Measurements from ENCODE around the gene EEFSEC. TPM values are rescaled to one million over a fixed set of nuclear protein-coding genes. Genes with fewer than 3 reads are reported as not detected.

Gene EEFSEC
- total and polyA plus RNA-seq, 2 of the 4 experiments (the other 2 are of a cell fraction) = 4.5 to 9.3 TPM

GRCh38 chr3:128455116-128455515 is 301.8 kb downstream of the EEFSEC start:
- POLR2A ChIA-PET (ENCODE audit: unreplicated experiment) = no interaction called here
- DNase-seq = no peak
- Histone ChIP-seq H2BK120ac (ENCODE audit: low read depth, low read length) (no peak overlapping the region), H4K91ac (ENCODE audit: insufficient read depth, low read depth, low read length) (no peak overlapping the region), H3K27me3 (ENCODE audit: control insufficient read depth, insufficient read depth, low read length) (peaks cover 80% of the 10 kb centered on the region), H3K9ac (ENCODE audit: low read depth, low read length) (no peak overlapping the region), H2AK5ac (ENCODE audit: low read depth, low read length) (no peak overlapping the region), H3K4me1 (ENCODE audit: control insufficient read depth, insufficient read depth, low read length) (no peaks in the 10 kb centered on the region), H3K56ac (ENCODE audit: extremely low read depth, insufficient read depth, low read length) (no peak overlapping the region), H2BK15ac (ENCODE audit: low read depth, low read length) (no peak overlapping the region), H3K4me2 (ENCODE audit: low read depth, low read length) (no peak overlapping the region), H3K27ac (ENCODE audit: insufficient read depth, low read length) (no peak overlapping the region), H2BK20ac (ENCODE audit: low read depth, low read length) (no peak overlapping the region), H3K9me3 (ENCODE audit: control insufficient read depth, insufficient read depth, low read length) (peaks cover 2% of the 10 kb centered on the region; the same call in 1 of the 2 replicates), H3K36me3 (ENCODE audit: control insufficient read depth, insufficient read depth, low read length) (no peaks in the 10 kb centered on the region), H3K4ac (ENCODE audit: low read depth, low read length) (no peak overlapping the region), H2AK9ac (replicated peaks; ENCODE audit: low read depth, low read length, poor library complexity) (no peak overlapping the region), H3K18ac (ENCODE audit: low read depth, low read length) (no peak overlapping the region), H3K4me3 (ENCODE audit: insufficient read depth, low read depth, low read length) (no peak overlapping the region), H4K20me1 (ENCODE audit: insufficient read depth, low read length) (no peaks in the 10 kb centered on the region; the same call in 1 of the 2 replicates), H2BK5ac (ENCODE audit: low read depth, low read length, poor library complexity, severe bottlenecking) (no peak overlapping the region), H3K14ac (replicated peaks; ENCODE audit: low read depth, low read length) (no peak overlapping the region), H3K23ac (ENCODE audit: low read depth, low read length) (no peak overlapping the region), H2AFZ (replicated peaks; ENCODE audit: low read length, poor library complexity) (no peak overlapping the region), H3K79me1 (ENCODE audit: low read depth in 1 of 2, low read length in 2 of 2) (no peaks in the 10 kb centered on the region), H3K9me1 (ENCODE audit: insufficient read depth, low read length) (no peaks in the 10 kb centered on the region), H4K5ac (ENCODE audit: low read depth, low read length) (no peak overlapping the region), H4K8ac (ENCODE audit: low read depth in 2 of 2, low read length in 2 of 2) (no peak overlapping the region)
- CTCF ChIA-PET = no interaction called here
- TF ChIP-seq BHLHE40 (IDR thresholded peaks at IDR 0.05; ENCODE audit: low read depth, low read length) (no peak), RFX5 (IDR thresholded peaks at IDR 0.05; ENCODE audit: low read depth, low read length) (no peak)
- dilution Hi-C loops (cut with HindIII; ENCODE audit: low sequenced_read_pairs, unreplicated experiment) (no loop called here), intact Hi-C loops (cut with micrococcal nuclease) (no loop called here), in situ Hi-C loops (cut with MboI; ENCODE audit: low sequenced_read_pairs) (no loop called here)
- no peak for ATAC-seq (ENCODE audit: low read depth)
- WGBS, 2 experiments (ENCODE audit: extremely low coverage in 2 of 2, insufficient read length in 1 of 2) = 80% methylated on average over 1 of the region's 5 CpGs; no CpG with 5 or more reads in 1 of the 2 experiments
- no TSS peak for BruUV-seq (replicated peaks)
